ENCODE data around the gene CCDC187.

The CCDC187 gene

DNA sequence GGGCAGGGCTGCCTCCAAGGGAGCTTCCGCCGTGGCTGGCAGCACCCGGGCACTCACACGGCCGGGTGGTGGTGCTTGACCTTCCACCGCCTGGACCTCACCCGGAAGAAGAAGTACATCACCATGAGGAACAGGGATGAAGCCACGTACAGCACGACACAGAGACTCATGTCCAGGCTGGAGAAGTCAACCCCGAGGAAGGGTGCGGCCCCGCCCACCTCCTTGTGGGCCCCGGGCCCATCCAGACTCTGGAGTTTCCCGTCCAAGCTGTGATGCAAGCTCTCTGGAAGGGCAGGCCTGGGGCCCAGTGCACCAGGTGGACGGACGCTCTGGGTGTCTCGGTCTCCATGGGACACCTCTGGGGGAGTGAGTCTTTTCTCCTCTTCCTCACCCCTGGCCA lies 95.2 kb downstream of the CCDC187 start:
- peaks cover 7% of the 10 kb centered on the region for H3K27me3 Mint-ChIP-seq
- DNase-seq (ENCODE audit: low spot score in 2 of 2) (no peak), ATAC-seq (replicated peaks; ENCODE audit: extremely low read depth, poor library complexity, severe bottlenecking) (no peak)
- H3K4me1 Mint-ChIP-seq = peaks cover 7% of the 10 kb centered on the region
- H3K27ac Mint-ChIP-seq (ENCODE audit: low read depth) = no peak overlapping the region
- H3K9me3 Mint-ChIP-seq = no peaks in the 10 kb centered on the region
- H3K36me3 Mint-ChIP-seq (ENCODE audit: insufficient read depth) = peaks cover 12% of the 10 kb centered on the region
- H3K4me3 Mint-ChIP-seq = no peak overlapping the region

DNA sequence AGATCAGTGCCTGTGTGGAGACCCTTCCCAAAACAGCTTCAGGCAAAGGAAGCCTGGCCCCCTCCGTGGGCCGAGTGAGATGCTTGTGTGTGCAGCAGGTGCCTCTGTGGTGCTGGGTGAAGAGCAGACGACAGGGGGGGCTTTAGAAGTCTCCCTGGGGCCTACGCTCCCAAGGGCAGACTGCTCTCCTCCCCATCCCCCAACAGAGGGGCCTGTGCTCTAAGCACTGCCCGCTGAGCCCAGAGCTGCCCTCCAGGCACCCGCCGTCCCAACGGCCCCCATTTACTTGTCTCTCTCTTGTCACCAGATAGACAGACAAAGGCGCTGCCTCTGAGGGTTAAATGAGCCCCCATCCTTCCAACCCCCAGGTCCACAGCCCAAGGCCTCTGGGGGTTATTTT lies 96.3 kb downstream of the CCDC187 start:
- H3K4me3 Mint-ChIP-seq = no peak overlapping the region
- H3K9me3 Mint-ChIP-seq = no peaks in the 10 kb centered on the region
- DNase-seq (ENCODE audit: low spot score in 2 of 2) = no peak
- peaks cover 9% of the 10 kb centered on the region for H3K27me3 Mint-ChIP-seq
- H3K36me3 Mint-ChIP-seq (ENCODE audit: insufficient read depth) = peaks cover 10% of the 10 kb centered on the region
- H3K27ac Mint-ChIP-seq (ENCODE audit: low read depth) = no peak overlapping the region
- peaks cover 7% of the 10 kb centered on the region for H3K4me1 Mint-ChIP-seq
- ATAC-seq (replicated peaks; ENCODE audit: extremely low read depth, poor library complexity, severe bottlenecking) = no peak

DNA sequence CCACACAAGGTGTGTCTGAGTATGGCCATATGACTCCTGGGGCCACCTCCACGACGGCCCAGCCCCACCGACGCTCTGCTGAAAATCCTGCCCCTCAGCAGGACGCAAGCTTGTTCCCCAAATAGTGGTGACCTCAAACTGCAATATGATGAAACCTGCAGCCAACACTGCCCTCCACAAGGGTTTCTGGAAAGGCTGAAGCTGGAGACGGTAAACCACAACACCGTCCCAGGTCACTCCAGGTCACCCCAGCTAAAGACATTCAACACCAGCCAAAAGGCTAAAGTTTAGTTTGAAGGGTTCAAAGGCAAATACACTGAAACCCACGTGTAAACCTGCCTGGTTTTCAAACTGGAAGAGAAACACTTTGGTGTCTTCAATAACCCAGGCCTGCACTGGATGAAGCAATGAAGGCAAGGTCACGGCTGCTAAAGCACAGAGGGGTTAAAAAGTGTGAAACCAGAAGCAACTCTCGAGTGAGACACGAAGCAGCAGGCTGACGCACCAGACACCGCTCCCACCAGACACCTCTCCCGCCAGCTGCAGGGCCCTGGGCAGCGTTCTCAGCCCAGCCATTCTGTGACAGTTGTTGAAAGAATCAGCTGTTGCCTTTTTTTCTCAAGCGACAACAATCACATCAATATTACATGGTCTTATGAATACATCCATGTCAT lies 97.2 kb downstream of the CCDC187 start:
- ATAC-seq (replicated peaks; ENCODE audit: extremely low read depth, poor library complexity, severe bottlenecking) = no peak
- Mint-ChIP-seq H3K36me3 (ENCODE audit: insufficient read depth) (peaks cover 7% of the 10 kb centered on the region), H3K4me3 (no peak overlapping the region), H3K9me3 (no peaks in the 10 kb centered on the region), H3K27me3 (peaks cover 9% of the 10 kb centered on the region), H3K4me1 (peaks cover 7% of the 10 kb centered on the region), H3K27ac (ENCODE audit: low read depth) (no peak overlapping the region)
- DNase-seq (ENCODE audit: low spot score in 2 of 2) = no peak

DNA sequence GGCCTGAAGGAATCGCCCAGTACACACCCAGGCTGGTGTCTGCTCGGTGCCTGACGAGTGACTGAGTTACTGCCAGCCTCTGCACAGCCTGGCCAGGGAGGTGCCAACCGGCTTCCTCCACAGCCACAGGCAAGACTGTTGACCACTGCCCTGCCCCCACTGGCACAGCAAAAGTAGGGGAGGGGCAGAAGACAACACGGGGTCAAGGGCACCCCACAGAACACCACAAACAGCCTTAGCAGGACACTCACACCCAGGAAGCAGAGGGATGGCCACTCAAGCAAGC lies 98.2 kb downstream of the CCDC187 start:
- Mint-ChIP-seq H3K4me3 (no peak overlapping the region), H3K27me3 (peaks cover 16% of the 10 kb centered on the region), H3K27ac (ENCODE audit: low read depth) (no peak overlapping the region), H3K9me3 (no peaks in the 10 kb centered on the region), H3K36me3 (ENCODE audit: insufficient read depth) (peaks cover 7% of the 10 kb centered on the region), H3K4me1 (peaks cover 7% of the 10 kb centered on the region)
- no peak for ATAC-seq (replicated peaks; ENCODE audit: extremely low read depth, poor library complexity, severe bottlenecking)
- DNase-seq (ENCODE audit: low spot score in 2 of 2) = no peak

DNA sequence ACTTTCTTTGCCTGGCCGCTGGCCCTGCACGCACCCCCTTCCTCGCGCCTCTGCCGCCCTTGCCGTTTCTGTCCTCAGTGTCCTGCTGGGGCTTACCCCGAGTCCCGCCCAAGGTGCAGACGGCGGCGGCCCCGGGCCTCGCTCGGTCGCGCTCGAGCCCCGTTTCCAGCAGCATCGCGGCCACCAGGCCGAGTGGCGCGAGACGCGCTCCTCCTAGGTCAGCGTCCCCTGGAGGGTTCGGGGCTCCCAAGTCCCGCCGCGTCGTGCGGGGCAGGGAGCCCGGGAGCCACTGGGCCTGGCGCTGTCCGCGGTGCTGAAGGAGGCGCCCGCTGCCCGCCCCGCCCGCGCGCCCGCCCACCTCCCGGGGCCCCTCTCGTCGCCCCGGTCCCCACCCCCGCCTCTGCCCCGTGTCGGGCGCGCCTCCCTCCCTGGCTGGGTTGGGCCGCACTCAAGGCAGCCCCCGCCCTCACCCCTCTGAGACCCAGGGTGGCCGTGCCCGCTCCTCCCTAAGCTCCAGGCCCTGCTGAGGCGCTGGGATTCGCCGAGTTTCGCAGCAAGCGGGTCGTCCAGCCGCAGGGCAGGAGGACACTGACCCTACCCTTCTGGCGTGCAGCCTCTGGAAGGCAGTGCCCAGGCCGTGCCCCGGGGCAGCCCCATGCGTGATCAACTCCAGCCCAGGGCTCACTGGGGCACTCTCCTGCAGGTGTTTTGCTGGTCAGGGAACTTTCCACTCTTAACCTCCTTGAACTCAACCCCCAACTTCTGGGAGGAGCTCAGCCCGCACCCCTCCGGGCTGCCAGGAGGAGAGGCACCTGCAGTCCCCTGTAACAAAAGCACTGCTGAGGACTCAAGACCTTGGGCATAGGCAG lies 98.8 kb downstream of the CCDC187 start, which contains the start of gene LHX3:
Gene LHX3 (minus strand): TSS at position 291 of the 869 bp plus-strand sequence. CDS start 116 bp downstream, at position 175.
- H3K27ac Mint-ChIP-seq (ENCODE audit: low read depth) = no peak within 1 kb of the TSS
- H3K9me3 Mint-ChIP-seq = no peaks in the 10 kb centered on the region
- peaks cover 22% of the 10 kb centered on the region for H3K27me3 Mint-ChIP-seq
- DNase-seq (ENCODE audit: low spot score in 2 of 2) = no peak
- H3K36me3 Mint-ChIP-seq (ENCODE audit: insufficient read depth) = peaks cover 7% of the 10 kb centered on the region
- no peak within 1 kb of the TSS for H3K4me3 Mint-ChIP-seq
- H3K4me1 Mint-ChIP-seq = peaks cover 7% of the 10 kb centered on the region
- ATAC-seq (replicated peaks; ENCODE audit: extremely low read depth, poor library complexity, severe bottlenecking) = no peak

DNA sequence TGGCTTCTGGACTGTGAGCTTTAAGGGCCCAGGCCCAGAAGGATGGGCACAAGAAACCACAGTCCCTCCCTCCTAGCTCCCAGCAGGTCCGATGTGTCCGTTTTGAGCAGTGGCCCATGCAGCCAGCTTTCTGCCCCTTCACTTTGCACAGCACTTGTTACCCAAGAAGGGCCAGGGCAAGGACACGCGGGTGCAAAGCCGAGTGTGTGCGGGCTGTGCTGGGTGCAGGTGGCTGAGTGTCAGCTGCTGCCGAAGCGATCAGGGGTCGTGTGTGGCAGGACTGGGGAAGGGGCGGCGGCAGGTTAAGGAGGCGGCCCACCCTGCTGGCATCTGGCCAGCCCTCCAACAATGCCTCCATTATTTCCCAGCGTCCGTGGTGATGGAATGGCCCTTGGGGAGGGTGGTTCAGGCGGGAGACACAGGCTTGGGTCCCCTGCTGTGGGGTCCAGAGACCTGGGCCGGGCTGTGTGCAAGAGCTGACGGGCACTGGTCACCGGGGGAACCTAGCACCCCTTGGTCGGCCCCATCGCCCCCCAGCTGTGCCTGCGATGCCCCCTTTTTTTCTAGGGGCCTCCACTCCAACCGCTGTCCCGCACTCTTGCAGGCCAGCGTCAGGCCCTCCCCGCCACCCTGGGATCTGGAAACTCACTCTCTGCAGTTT lies 99.6 kb downstream of the CCDC187 start:
- DNase-seq (ENCODE audit: low spot score in 2 of 2) = no peak
- no peaks in the 10 kb centered on the region for H3K9me3 Mint-ChIP-seq
- H3K27ac Mint-ChIP-seq (ENCODE audit: low read depth) = no peak overlapping the region
- peaks cover 23% of the 10 kb centered on the region for H3K27me3 Mint-ChIP-seq
- H3K36me3 Mint-ChIP-seq (ENCODE audit: insufficient read depth) = peaks cover 5% of the 10 kb centered on the region
- H3K4me1 Mint-ChIP-seq = peaks cover 7% of the 10 kb centered on the region
- ATAC-seq (replicated peaks; ENCODE audit: extremely low read depth, poor library complexity, severe bottlenecking) = no peak
- no peak overlapping the region for H3K4me3 Mint-ChIP-seq

DNA sequence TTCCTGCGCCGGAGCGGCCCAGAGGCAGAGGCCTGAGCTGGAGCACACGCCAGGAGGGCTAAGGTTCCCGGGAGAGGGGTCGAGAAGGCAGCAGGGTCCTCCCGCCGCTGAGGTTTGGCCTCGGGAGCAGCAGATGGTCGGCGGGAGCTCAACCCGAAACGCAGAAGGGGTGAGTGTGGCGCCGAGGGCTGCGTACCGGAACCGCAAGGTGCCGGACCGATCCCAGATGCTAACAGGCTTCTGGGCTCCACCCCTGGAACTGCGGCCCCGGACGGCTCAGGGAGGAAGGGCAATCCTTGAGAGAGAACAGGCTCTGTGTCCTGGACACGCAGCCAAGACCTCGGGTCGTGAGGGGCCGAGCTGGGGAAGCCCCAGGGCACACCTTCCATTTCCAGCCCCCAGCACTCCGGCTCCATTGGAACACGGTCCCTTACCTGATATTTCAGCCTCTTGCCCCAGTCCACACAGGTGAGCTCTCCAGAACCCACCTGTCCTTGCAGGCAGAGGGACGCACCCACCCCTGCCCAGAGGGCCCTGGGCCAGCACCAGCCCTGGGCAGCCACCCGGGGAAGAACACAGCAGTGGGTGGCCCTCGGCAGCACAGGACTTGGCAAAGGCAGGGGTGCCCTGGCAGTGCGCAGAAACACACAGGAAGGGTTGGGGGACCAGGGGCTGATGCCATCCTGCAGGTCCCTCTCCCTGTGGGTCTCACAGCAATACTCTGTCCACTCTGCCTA lies 100.3 kb downstream of the CCDC187 start:
- H3K27me3 Mint-ChIP-seq = peaks cover 23% of the 10 kb centered on the region
- no peaks in the 10 kb centered on the region for H3K9me3 Mint-ChIP-seq
- H3K4me3 Mint-ChIP-seq = no peak overlapping the region
- peaks cover 5% of the 10 kb centered on the region for H3K36me3 Mint-ChIP-seq (ENCODE audit: insufficient read depth)
- ATAC-seq (replicated peaks; ENCODE audit: extremely low read depth, poor library complexity, severe bottlenecking) (no peak), DNase-seq (ENCODE audit: low spot score in 2 of 2) (no peak)
- H3K4me1 Mint-ChIP-seq = peaks cover 7% of the 10 kb centered on the region
- no peak overlapping the region for H3K27ac Mint-ChIP-seq (ENCODE audit: low read depth)

DNA sequence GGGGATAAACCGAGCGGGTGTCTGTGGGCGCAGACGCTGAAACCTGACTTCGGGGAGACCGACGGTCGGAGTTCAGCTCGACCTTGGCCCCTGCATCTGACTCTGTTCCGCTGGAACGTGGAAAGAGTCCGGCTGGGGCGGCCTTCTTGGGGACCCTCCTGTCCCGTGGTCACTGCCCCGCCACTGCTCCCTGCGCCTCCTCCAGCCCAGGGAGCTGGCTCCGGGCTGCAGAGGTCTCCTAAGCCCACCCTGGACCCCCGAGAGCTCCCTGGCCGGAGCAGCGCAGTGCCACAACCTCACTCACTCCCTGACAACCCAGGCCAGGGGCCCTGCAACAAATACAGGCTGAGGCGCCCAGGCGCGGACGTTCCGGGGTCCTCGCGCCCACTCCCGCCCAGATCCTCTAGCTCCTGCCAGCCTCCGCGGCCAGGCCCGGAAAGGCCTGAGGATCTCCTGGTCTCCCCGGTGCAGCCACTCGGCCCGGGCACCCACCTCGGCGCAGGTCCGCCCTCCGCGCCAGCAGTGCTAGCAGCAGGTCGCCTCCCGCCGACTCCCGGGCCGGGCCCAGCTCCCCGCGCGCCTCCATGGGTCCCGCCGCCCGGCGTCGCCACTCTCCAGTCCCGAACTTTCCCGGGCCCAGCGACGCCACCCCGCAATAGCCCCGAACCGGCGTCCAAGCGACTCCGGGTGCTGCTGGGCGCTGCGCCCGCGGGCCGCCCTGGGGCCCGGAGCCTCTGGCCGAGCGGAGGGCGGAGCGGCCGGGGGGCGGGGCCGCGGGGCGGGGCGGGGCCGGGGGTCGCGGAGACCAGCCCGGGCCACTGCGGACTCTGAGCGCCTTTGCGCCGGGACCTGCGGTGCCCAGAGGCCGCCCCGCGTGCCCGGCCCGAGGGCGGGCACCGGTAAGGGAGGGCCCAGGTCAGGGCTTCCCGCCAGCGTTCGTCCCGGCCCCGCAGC lies 101.2 kb downstream of the CCDC187 start:
- Mint-ChIP-seq H3K4me3 (no peak overlapping the region), H3K9me3 (no peaks in the 10 kb centered on the region), H3K36me3 (ENCODE audit: insufficient read depth) (peaks cover 5% of the 10 kb centered on the region), H3K4me1 (peaks cover 7% of the 10 kb centered on the region), H3K27me3 (peaks cover 31% of the 10 kb centered on the region), H3K27ac (ENCODE audit: low read depth) (no peak overlapping the region)
- no peak for ATAC-seq (replicated peaks; ENCODE audit: extremely low read depth, poor library complexity, severe bottlenecking)
- no peak for DNase-seq (ENCODE audit: low spot score in 2 of 2)

DNA sequence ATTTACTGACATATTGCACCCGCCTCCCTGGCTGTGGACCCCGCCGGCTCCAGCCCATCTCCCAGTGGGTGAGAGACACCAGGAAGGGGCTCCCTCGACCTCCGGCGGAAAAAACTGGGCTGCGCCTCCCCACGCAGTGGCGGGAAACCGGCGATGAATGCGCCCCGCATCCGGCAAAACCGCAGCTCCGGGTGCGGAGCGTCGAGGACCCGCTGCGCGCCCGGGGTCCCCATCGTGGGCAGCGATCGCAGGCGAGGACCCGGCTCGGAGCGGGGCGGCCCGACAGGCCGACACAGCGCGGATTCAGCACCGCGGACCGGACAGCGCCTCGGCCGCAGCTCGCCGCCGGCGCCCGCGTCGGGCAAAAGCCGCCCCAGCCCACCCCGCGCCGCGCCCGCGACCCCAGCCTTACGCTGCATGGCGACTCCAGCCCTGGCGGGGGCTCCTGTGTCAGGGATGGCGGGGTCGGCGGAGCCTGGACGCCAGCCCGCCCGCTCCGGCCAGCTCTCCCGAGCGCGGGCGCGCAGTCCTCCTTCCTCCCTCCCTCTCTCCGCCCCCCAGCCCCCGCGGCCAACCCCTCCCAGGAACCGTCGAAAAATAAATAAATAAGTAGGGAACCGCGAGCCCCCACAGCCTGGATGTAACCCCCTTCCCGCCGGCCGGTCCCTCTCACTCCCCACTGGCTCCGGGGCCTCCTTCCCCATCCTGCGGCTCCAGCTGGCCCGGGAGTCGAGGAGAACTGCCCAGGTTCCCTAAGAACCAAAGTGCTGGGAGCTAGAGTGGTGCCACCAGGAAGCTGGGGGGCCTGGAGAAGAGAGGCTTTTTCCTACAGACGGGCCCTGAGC lies 102.1 kb downstream of the CCDC187 start:
- Mint-ChIP-seq H3K36me3 (ENCODE audit: insufficient read depth) (peaks cover 3% of the 10 kb centered on the region), H3K9me3 (no peaks in the 10 kb centered on the region), H3K4me3 (no peak overlapping the region), H3K27ac (ENCODE audit: low read depth) (no peak overlapping the region), H3K4me1 (peaks cover 3% of the 10 kb centered on the region), H3K27me3 (peaks cover 40% of the 10 kb centered on the region)
- DNase-seq (ENCODE audit: low spot score in 2 of 2) (no peak), ATAC-seq (replicated peaks; ENCODE audit: extremely low read depth, poor library complexity, severe bottlenecking) (no peak)

DNA sequence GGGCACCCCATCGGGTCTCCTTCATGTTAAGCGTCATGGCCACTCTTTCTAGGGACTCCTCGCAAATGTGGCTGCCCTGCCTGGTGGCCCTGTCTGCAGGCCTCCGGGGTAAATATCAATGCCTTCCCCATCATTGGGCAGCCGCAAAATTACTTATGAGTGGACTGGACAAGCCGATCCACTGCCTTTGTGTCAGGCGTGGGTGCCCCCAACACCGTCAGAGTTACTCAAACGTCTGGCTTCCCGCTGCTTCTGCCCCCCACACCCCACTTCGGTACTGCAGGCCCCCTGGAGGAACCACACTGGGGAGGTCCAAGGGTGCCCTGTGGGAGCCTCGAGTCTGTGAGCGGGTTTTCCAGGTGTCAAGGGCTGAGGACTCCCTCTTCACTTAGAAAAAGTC lies 102.7 kb downstream of the CCDC187 start:
- H3K36me3 Mint-ChIP-seq (ENCODE audit: insufficient read depth) = no peaks in the 10 kb centered on the region
- no peak for ATAC-seq (replicated peaks; ENCODE audit: extremely low read depth, poor library complexity, severe bottlenecking)

DNA sequence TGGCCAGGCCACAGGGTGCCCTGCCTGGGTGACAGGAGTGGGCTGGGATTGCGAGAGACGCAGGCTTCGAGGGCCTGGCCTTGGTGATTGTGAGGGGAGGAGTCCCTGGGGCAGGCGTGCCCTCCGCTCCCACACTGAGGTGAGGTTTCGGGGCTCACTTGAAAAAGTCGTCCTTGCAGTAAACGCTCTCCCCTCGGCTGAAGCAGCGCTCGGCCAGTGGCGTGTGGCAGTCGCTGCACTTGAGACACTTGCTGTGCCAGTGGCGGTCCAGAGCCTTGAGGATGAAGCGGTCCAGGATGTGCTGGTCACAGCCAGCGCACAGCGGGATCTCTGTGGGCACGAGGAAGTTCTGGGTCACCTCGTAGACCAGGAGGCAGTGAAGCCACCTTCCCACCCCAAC lies 103.5 kb downstream of the CCDC187 start:
- H3K9me3 Mint-ChIP-seq = no peaks in the 10 kb centered on the region
- no peaks in the 10 kb centered on the region for H3K36me3 Mint-ChIP-seq (ENCODE audit: insufficient read depth)
- H3K4me3 Mint-ChIP-seq = no peak overlapping the region
- DNase-seq (ENCODE audit: low spot score in 2 of 2) = no peak
- H3K4me1 Mint-ChIP-seq = no peaks in the 10 kb centered on the region
- H3K27me3 Mint-ChIP-seq = peaks cover 54% of the 10 kb centered on the region
- no peak for ATAC-seq (replicated peaks; ENCODE audit: extremely low read depth, poor library complexity, severe bottlenecking)
- H3K27ac Mint-ChIP-seq (ENCODE audit: low read depth) = no peak overlapping the region

More for the DNA sequence above, 102.7 kb downstream of the CCDC187 start:
- Mint-ChIP-seq H3K27ac (ENCODE audit: low read depth) (no peak overlapping the region), H3K4me3 (no peak overlapping the region), H3K4me1 (no peaks in the 10 kb centered on the region), H3K27me3 (peaks cover 47% of the 10 kb centered on the region), H3K9me3 (no peaks in the 10 kb centered on the region)
- no peak for DNase-seq (ENCODE audit: low spot score in 2 of 2)
